Kidney (tissue), 14 donors: ENCODE measurements around the gene LRP1. TPM values are rescaled to one million over a fixed set of nuclear protein-coding genes. Genes with fewer than 3 reads are reported as not detected.

Experiments used
- DNase-seq, 5 donors: peaks; one replicate each; pipeline ENCODE4 v3.0.0-alpha.2; 2013 to 2020
- FAIRE-seq: peaks from 2 replicates; lab custom pipeline; 2012; peaks lifted over from hg19 to GRCh38; lab: Jason Lieb, UNC
- H3K27ac ChIP-seq, 2 donors: one replicate each; pipeline ENCODE4 v1.7.0; 2013; ENCODE audit warnings: low read depth in 2 of 2, low read length in 2 of 2, inconsistent platforms in 1 of 2
- H3K27me3 ChIP-seq: one replicate; pipeline ENCODE4 v1.7.1; 2013; ENCODE audit warnings: low read length, inconsistent platforms; ENCODE audit not compliant: control insufficient read depth, insufficient read depth
- H3K36me3 ChIP-seq, 3 donors: one replicate each; pipeline versions ENCODE4 v1.7.0 to v1.7.1; 2013; ENCODE audit warnings: low read length in 3 of 3, control low read depth in 1 of 3, inconsistent platforms in 1 of 3; ENCODE audit not compliant: insufficient read depth in 3 of 3, control insufficient read depth in 2 of 3
- H3K4me1 ChIP-seq, 3 donors: one replicate each; pipeline versions ENCODE4 v1.7.0 to v1.7.1; 2013; ENCODE audit warnings: low read length in 3 of 3, inconsistent platforms in 1 of 3, low read depth in 1 of 3; ENCODE audit not compliant: control insufficient read depth in 2 of 3, insufficient read depth in 2 of 3
- H3K4me3 ChIP-seq, 3 donors: one replicate each; pipeline versions ENCODE4 v1.7.0 to v1.8.1; 2013; ENCODE audit warnings: low read length in 3 of 3, control low read depth in 1 of 3, inconsistent platforms in 1 of 3
- H3K9ac ChIP-seq, 3 donors: one replicate each; pipeline versions ENCODE4 v1.7.0 to v1.7.1; 2013; ENCODE audit warnings: low read length in 3 of 3, control low read depth in 1 of 3, inconsistent platforms in 1 of 3
- H3K9me3 ChIP-seq, 3 donors: one replicate each; pipeline versions ENCODE4 v1.7.0 to v1.7.1; 2013; ENCODE audit warnings: low read length in 3 of 3, control low read depth in 1 of 3, inconsistent platforms in 1 of 3; ENCODE audit not compliant: control insufficient read depth in 2 of 3, insufficient read depth in 1 of 3
- CTCF ChIP-seq: IDR thresholded peaks from 3 replicates; pipeline ENCODE4 v1.5.1; 2012; ENCODE audit warnings: mild to moderate bottlenecking, moderate library complexity, borderline replicate concordance; ENCODE audit not compliant: insufficient read depth; ENCODE audit errors: extremely low read depth
- intact Hi-C: fragments of 100-400 bp; cut with DNase I; formaldehyde crosslinking; loops from one replicate; pipeline ENCODE4 v1.11.1; 2022
- polyA plus RNA-seq: library from polyadenylated mRNA; stranded (reverse); fragments of 350-450 nt; fragmentation: Illumina TruSeq; extraction: RNeasy Lipid Tissue Mini Kit (QIAGEN cat#74804); gene quantifications from one replicate; pipeline ENCODE4 v1.2.3, GENCODE V29; 2014; ENCODE audit warnings: low read depth, low replicate concordance; ENCODE audit not compliant: insufficient read depth
- total RNA-seq: library from RNA; stranded (reverse); fragmentation: NEBNext Ultra II Directional; extraction: Animal tissue kit (Norgen Biotek cat#: 25700); gene quantifications from one replicate; pipeline ENCODE4 v1.2.1, GENCODE V29; 2021
- donor health status: control.
- donor health status: control.
- donor health status: control.
- donor health status: control.
- donor health status: control.
- donor health status: DM: yes; HTN: yes; CAD: no.
- donor health status: Normal renal cell carcinoma (clear cell type).

Gene LRP1
- total and polyA plus RNA-seq, 2 donors from 2014 or later = 18.7 to 121 TPM

GRCh38 chr12:57157588-57158173 lies 29.4 kb downstream of the LRP1 start:
- FAIRE-seq = no peak
- H3K4me3 ChIP-seq = no peak overlapping the region
- no peak overlapping the region for H3K27ac ChIP-seq
- intact Hi-C loops = no loop called here
- peaks cover 2 to 38% (median 19%) of the 10 kb centered on the region in 3 donors for H3K36me3 ChIP-seq
- TF ChIP-seq CTCF = no peak
- H3K27me3 ChIP-seq = no peaks in the 10 kb centered on the region
- no peak overlapping the region for H3K9ac ChIP-seq
- no peak for DNase-seq
- peaks cover 0 to 6% (median 0%) of the 10 kb centered on the region in 3 donors for H3K4me1 ChIP-seq
- no peaks in the 10 kb centered on the region for H3K9me3 ChIP-seq

- DNase-seq = no peak
- Histone ChIP-seq H3K9me3 (no peaks in the 10 kb centered on the region), H3K27ac (no peak overlapping the region), H3K27me3 (no peaks in the 10 kb centered on the region), H3K4me1 (peaks cover 0 to 4% (median 0%) of the 10 kb centered on the region in 3 donors), H3K9ac (no peak overlapping the region), H3K4me3 (no peak overlapping the region), H3K36me3 (peaks cover 2 to 39% (median 19%) of the 10 kb centered on the region in 3 donors)
- intact Hi-C loops = no loop called here
- no peak for FAIRE-seq
- TF ChIP-seq CTCF = no peak
Measured at GRCh38 chr12:57158186-57158585, 29.9 kb downstream of the LRP1 start.

- Histone ChIP-seq H3K4me1 (peaks cover 0 to 4% (median 0%) of the 10 kb centered on the region in 3 donors), H3K36me3 (peaks cover 2 to 39% (median 19%) of the 10 kb centered on the region in 3 donors), H3K27ac (no peak overlapping the region), H3K9me3 (no peaks in the 10 kb centered on the region), H3K4me3 (no peak overlapping the region), H3K27me3 (no peaks in the 10 kb centered on the region), H3K9ac (no peak overlapping the region)
- FAIRE-seq (no peak), DNase-seq (no peak)
- TF ChIP-seq CTCF = no peak
- intact Hi-C loops = no loop called here
Measured at GRCh38 chr12:57158665-57159064, 30.4 kb downstream of the LRP1 start.
